Measurements from ENCODE around the gene LRBA. TPM values are rescaled to one million over a fixed set of nuclear protein-coding genes. Genes with fewer than 3 reads are reported as not detected.

Gene LRBA
- total and polyA plus RNA-seq, 3 donors from 2014 or later, result 24.6 to 61.1 (median 60.8) TPM

DNA sequence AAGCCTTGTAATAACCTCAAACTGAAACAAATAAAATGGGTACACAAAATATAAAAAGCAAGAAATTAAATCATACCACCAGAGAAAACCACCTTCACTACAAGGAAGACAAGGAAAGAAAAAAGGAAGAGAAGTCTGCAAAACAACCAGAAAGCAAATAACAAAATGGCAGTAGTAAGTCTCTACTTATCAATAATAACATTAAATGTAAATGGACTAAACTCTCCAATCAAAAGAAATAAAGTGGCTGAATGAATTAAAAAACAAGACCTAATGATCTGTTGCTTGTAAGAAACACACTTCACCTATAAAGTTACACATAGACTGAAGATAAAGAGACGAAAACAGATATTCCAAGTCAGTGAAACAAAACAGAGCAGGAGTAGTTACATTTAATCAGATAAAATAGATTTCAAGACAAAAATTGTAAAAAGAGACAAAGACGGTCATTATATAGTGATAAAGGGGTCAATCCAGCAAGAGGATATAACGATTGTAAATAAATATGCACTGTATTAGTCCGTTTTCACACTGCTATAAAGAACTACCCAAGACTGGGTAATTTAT, 289.0 kb downstream of the LRBA start:
- no peak for TF ChIP-seq POLR2A (IDR thresholded peaks at IDR 0.05)
- TF ChIP-seq, protein P1, sequence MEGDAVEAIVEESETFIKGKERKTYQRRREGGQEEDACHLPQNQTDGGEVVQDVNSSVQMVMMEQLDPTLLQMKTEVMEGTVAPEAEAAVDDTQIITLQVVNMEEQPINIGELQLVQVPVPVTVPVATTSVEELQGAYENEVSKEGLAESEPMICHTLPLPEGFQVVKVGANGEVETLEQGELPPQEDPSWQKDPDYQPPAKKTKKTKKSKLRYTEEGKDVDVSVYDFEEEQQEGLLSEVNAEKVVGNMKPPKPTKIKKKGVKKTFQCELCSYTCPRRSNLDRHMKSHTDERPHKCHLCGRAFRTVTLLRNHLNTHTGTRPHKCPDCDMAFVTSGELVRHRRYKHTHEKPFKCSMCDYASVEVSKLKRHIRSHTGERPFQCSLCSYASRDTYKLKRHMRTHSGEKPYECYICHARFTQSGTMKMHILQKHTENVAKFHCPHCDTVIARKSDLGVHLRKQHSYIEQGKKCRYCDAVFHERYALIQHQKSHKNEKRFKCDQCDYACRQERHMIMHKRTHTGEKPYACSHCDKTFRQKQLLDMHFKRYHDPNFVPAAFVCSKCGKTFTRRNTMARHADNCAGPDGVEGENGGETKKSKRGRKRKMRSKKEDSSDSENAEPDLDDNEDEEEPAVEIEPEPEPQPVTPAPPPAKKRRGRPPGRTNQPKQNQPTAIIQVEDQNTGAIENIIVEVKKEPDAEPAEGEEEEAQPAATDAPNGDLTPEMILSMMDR (IDR thresholded peaks at IDR 0.05), result no peak
- Histone ChIP-seq H3K9me3 (no peaks in the 10 kb centered on the region), H3K36me3 (ENCODE audit: low read depth, missing control alignments) (no peaks in the 10 kb centered on the region), H3K27me3 (no peaks in the 10 kb centered on the region), H3K4me3 (no peak overlapping the region), H3K27ac (no peak overlapping the region), H3K4me1 (peaks cover 15% of the 10 kb centered on the region)
- WGBS, 2 donors, result 71 to 72% methylated on average over 4 of the region's 4 CpGs
- DNase-seq, result no peak
- intact Hi-C loops (cut with DNase I; ENCODE audit: low total_unique reads), result no loop called here

DNA sequence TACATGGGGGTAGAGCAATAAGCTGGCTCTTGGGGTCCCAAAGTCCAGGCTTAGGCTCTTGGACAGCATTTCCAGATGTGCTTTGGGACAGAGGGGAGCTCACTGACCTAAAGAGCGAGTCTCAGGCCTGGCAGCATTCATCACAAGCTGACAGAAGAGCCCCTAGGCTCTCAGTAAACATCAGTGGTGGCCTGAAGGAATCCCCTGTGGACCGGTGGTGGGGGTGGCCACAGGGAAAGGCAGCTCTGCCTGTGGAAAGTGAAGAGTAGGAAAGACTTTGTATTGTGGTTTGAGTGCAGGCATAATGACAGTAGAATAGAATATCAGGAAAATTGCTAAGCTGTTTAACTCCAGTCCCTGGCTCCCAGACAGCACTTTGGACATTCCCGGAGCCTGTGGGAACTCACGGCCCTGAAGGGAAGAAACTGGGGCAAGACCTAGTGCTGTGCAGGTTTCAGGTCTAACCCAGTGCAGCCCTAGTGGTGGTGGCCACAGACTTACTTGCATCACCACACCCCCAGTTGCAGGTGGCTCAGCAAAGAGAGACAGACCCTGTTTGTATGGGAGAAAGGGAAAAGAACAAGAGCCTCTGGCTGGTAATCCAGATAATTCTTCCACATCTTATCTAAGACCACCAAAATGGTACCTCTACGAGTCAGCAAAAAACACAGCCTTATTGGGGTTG, 291.2 kb downstream of the LRBA start:
- Histone ChIP-seq H3K4me3 (no peak overlapping the region), H3K27me3 (no peaks in the 10 kb centered on the region), H3K36me3 (ENCODE audit: low read depth, missing control alignments) (no peaks in the 10 kb centered on the region), H3K27ac (peak overlapping the region; percentile 9 to 76), H3K9me3 (no peaks in the 10 kb centered on the region), H3K4me1 (peaks cover 15% of the 10 kb centered on the region)
- WGBS, 2 donors, result 73 to 77% methylated on average over 5 of the region's 5 CpGs
- intact Hi-C loops (cut with DNase I; ENCODE audit: low total_unique reads), result no loop called here
- TF ChIP-seq, protein P1 (IDR thresholded peaks at IDR 0.05), result no peak
- no peak for TF ChIP-seq POLR2A (IDR thresholded peaks at IDR 0.05)
- no peak for DNase-seq

- no peaks in the 10 kb centered on the region for H3K36me3 ChIP-seq (ENCODE audit: low read depth, missing control alignments)
- peak overlapping the region; percentile 46 to 76 for H3K27ac ChIP-seq
- H3K27me3 ChIP-seq, result no peaks in the 10 kb centered on the region
- TF ChIP-seq, protein P1 (IDR thresholded peaks at IDR 0.05), result peak in 2 of 3 experiments; percentile 24 to 42
- no peak for TF ChIP-seq POLR2A (IDR thresholded peaks at IDR 0.05)
- no peaks in the 10 kb centered on the region for H3K9me3 ChIP-seq
- intact Hi-C loops (cut with DNase I; ENCODE audit: low total_unique reads), result no loop called here
- peak; percentile 95 for DNase-seq
- peaks cover 15% of the 10 kb centered on the region for H3K4me1 ChIP-seq
- H3K4me3 ChIP-seq, result no peak overlapping the region
- 14 to 21% methylated on average over 6 of the region's 6 CpGs for WGBS, 2 donors
These were observed 292.1 kb downstream of the LRBA start for GRCh38 chr4:150722908-150723362.

GRCh38 chr4:150720973-150721518, 294.0 kb downstream of the LRBA start:
- no peak for TF ChIP-seq POLR2A (IDR thresholded peaks at IDR 0.05)
- TF ChIP-seq, protein P1 (IDR thresholded peaks at IDR 0.05), result no peak
- Histone ChIP-seq H3K27ac (no peak overlapping the region), H3K36me3 (ENCODE audit: low read depth, missing control alignments) (no peaks in the 10 kb centered on the region), H3K27me3 (no peaks in the 10 kb centered on the region), H3K9me3 (no peaks in the 10 kb centered on the region), H3K4me1 (peaks cover 15% of the 10 kb centered on the region), H3K4me3 (no peak overlapping the region)
- 88 to 91% methylated on average over 2 of the region's 2 CpGs for WGBS, 2 donors
- intact Hi-C loops (cut with DNase I; ENCODE audit: low total_unique reads), result no loop called here
- no peak for DNase-seq

All from testis (tissue), 3 donors.